Measurements from ENCODE around the gene CFAP57.
"Not testable (repeated sequence)": the region's sequence is repeated elsewhere in the genome, so short reads cannot be mapped to it uniquely, and the experiment has no call there.

CFAP57 gene

DNA sequence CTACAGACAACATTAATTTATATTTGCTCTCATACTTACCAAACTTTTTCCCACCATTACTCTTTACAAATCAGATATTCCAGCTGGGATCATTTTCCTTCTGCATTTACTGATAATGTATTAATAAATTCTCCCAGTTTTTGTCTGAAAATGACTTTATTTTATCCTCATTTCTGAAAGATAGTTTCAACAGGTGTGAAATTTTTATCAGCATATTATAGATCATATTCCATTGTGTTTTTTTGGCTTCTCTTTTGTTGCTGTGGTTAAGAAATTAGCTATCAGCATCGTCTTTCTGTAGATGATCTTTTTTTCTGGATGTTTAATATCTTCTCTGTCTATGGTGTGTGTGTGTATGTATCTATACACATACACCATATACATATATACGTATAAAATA lies 2.7 kb downstream of the CFAP57 start:
- DNase-seq: no peak

DNA sequence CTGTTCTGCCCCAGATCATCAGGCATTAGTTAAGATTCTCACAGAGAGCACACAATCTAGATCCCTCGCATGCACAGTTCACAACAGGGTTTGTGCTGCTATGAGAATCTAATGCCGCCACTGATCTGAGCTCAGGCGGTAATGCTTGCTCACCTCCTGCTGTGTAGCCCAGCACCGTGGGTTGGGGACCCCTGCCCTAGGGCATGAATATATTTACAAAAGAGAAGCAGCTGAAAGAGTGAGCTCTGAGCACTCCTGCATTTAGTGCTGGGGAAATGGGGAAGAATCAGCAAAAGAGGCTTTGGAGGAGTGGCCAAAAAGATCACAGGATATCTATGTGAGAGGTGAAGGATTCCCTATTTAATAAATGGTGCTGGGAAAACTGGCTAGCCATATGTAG lies 5.6 kb downstream of the CFAP57 start:
- DNase-seq: no peak

- no peak for DNase-seq
Measured at GRCh38 chr1:43184388-43184787, 12.3 kb downstream of the CFAP57 start.

DNA sequence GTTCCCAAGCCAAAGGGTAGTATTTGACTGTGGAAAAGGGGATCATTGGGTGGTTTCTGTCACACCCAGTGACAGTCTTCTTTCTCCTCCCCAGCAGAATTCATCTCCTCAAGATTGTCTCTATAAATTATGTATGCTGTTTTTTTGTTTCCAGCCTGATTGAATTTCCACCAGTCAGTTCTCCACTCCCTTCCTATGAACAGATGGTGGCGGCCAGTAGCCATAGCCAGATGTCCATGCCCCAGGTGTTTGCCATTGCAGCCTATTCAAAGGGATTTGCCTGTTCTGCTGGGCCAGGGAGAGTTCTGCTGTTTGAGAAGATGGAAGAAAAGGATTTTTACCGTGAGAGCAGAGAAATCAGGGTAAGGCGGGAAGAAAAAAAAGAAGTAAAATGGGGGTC lies 12.9 kb downstream of the CFAP57 start:
- DNase-seq: no peak

DNA sequence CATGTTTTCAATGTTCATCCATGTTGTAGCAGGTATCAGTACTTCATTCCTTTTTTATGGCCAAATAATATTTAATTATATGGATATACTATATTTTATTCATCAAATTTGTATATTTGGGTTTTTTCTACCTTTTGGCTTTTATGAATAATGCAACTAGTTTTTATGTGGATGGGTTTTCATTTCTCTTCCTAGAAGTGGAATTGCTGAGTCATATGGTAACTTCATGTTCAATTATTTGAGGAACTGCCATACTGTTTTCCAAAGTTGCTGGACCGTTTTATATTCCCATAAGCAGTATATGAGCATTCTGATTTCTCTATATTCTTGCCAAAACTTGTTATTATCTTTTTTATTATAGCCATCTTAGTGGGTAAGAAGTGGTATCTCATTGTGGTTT lies 16.0 kb downstream of the CFAP57 start:
- no peak for DNase-seq

DNA sequence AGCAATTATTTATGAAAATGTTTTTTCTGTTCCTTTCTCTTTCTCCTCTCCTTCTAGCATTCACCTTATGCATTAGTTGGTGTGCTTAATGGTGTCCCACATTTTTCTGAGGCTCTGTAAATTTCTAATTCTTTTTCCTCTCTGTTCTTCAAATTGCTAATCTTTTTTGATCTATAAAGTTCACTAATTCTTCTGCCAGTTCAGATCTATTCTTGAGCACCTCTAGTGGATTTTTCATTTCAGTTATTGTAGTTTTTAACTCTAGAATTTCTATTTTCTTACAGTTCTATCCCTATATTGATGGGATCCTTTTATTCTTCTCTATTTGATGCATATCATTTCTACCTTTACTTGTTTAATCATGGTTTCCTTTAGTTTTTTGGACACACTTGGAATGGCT lies 22.4 kb downstream of the CFAP57 start:
- DNase-seq: no peak

GRCh38 chr1:43197343-43198127 lies 25.4 kb downstream of the CFAP57 start:
- no peak for DNase-seq

GRCh38 chr1:43199093-43199726 lies 27.1 kb downstream of the CFAP57 start:
- DNase-seq: peak; percentile 79

- DNase-seq: no peak
Measured at GRCh38 chr1:43203859-43204258, 31.7 kb downstream of the CFAP57 start.

- DNase-seq: no peak
Measured at GRCh38 chr1:43204394-43204793, 32.3 kb downstream of the CFAP57 start.

DNA sequence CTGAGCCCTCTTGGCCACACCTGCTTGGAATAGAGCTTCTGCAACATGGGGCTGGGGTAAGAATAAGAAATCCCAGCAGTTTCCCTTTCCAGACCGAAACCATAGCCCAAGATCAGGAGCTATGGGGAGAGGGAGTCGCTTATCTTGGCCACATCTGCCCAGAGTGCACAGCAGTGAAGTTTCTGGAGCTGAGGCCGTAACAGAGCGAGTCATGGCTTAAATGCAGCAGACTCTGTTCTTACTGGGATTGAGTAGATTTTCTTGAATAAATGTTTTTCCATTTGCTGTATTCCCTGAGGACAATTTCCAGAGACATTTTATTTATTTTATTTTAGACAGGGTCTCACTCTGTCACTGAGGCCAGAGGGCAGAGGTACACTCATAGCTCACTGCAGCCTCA lies 33.5 kb downstream of the CFAP57 start:
- DNase-seq: no peak

DNA sequence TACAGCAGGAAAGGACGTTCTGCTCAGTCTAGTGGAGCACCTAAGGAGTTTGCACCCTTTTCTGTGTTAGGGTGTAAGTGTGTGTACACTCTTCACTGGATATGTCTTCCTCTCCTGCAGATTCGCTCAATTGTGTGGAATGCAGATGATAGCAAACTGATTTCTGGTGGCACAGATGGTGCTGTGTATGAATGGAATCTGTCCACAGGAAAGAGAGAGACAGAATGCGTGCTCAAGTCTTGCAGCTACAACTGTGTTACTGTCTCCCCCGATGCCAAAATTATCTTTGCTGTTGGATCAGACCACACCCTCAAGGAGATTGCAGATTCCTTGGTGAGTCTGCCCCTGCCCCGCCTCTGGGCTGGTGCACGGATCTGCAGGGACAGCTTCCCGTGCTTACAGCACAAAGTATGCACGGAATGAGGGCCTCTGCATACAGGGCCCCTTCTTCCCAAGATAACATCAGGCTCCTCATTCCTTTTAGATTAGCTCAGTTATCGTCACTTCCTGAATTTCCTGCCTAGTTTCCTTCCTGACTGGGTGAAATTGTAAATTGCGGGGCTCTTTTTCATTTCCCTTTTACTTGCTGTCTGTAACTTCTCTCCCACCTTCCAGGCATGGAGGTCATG lies 34.6 kb downstream of the CFAP57 start:
- DNase-seq: no peak

DNA sequence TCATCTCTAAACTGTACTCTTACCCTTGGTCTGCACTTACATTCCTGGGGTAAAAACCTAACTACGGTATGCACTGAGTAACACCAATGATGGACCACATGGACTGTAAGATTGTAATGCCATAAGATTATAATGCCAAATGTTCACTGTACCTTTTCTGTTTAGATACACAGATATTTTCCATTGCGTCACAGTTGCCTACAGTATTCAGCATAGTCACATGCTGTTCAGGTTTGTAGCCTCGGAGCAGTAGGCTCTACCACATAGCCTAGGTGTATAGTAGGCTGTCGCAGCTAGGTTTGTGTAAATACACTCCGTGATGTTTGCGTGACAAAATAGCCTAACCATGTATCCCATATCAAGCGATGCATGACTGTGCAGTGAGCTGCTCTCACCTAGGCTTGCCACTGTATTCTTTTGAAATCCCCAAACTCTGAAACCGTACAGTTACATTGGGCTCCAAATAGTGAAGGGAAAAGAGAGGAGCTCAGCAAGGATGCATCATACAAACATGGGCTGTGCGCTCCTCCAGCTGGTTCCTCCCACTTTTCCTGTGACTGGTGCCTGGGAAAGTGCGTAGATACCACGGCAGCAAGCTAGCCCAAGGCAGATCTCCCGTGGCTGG lies 35.2 kb downstream of the CFAP57 start:
- DNase-seq: no peak

DNA sequence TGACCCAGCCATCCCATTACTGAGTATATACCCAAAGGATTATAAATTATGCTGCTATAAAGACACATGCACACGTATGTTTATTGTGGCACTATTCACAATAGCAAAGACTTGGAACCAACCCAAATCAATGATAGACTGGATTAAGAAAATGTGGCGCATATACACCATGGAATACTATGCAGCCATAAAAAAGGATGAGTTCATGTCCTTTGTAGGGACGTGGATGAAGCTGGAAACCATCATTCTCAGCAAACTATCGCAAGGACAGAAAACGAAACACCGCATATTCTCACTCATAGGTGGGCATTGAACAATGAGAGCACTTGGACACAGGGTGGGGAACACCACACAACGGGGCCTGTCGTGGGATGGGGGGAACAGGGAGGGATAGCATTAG lies 36.1 kb downstream of the CFAP57 start:
- DNase-seq: not testable (repeated sequence)

DNA sequence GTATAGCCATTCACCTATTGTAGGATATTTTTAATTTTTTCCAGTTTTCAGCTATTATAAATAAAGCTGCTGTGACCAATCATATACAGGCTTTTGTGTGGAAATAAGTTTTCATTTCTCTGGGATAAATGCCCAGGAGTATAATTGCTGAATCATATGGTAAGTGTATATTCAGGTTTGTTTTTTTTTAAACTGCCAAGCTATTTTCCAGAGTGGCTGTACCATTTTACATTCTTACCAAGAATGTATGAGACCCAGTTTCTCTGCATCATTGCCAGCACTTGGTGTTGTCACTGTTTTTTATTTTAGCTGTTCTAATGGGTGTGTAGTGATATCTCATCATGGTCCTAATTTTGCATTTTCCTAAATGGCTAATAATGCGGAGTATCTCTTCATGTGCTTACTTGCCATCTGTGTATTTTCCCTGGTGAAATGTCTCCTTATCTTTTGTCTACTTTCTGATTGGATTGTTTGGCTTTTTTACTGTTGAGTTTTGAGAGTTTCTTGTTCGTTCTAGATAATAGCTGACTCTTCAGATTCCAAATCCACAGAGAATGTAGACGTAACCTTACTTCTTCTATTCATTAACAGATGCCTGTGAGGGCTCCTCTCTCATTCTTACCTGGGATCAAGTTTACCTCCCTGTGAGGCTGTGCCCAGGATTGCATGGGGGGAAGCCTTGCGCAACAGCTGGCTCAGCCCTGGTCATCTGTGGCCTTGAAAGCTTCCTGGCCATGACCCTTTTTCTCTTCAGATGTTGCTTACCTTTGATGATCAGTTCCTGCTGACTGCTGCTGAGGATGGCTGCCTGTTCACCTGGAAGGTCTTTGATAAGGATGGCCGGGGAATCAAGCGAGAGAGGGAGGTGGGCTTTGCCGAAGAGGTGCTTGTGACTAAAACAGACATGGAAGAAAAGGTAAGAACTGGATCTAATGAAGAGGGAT lies 42.6 kb downstream of the CFAP57 start:
- DNase-seq: no peak

DNA sequence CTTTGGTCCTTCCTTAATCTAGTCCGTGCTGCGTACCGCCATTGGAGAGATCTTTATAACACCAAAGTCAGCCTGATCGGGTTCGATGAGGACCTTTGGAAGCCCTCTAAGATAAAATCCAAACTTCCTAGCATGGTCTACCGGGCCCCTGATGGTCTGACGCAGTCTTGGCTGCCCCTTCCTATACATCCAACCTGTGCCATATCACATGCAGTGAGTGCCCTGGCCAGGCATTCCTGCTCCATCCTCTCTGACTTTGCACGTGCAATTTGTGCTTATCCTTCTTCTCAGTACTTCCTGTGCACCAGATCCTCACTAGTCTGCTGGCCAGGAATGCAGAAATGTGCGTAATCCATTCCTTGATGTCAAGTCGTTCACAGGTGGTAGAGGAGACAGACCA lies 45.6 kb downstream of the CFAP57 start:
- DNase-seq: no peak

DNA sequence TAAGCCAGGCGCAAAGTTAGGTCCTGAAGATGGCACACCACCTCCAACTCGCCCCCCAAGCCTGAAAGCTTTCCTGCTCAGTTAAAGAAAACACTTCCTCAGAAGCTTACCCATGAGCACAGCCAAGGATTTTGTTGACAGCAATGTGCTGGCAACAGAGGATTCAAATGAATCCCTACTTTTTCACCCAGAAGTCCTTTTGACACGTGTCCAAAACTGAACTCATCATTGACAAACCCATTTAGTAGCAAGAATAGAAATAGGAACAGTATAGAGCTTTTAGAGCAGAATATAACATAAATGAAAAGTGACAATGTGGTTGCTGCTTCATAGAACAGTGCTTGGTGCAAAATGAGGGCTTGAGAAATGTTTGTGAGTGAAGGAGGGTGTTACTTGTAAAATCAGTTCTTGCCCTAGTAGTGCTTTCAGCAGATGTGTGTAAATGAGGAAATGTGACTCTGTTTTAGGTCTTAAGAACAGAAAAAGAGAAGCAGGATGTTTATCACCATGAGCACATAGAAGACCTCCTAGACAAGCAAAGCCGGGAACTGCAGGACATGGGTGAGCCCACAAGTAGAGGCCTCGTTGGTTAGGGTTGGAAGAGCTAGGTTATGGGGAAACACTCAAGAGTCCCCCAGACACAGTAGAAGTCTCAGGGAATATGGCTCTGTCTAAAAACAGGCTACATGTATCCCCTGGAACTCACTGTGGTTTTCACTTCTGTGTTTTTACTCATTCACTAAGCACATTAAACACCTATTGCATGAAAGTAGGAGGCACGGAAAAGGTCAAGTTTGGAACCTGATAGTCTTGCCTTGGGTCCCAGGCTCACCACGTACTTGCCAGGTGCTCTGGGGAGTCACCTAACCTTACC lies 49.0 kb downstream of the CFAP57 start:
- DNase-seq: no peak

- DNase-seq: no peak
Measured at GRCh38 chr1:43221797-43222196, 49.7 kb downstream of the CFAP57 start.

GRCh38 chr1:43222879-43223278 lies 50.7 kb downstream of the CFAP57 start:
- no peak for DNase-seq

DNA sequence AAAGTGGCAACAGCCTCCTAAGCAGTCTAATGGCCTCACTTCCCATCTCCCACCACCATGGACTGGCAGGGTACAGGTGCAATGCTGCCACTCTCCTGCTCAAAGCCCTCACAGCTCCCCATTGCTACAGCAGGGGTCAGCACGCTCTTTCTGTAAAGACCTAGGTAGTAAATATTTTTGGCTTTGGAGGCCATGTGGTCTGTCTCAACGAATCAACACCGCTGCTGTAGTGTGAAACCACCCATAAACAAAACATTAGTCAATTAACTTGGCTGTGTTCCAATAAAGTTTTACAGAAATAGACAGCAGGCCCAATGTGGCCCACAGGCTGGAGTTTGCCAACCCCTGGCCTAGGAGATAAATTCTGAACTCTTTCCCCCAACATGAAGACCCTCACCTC lies 53.0 kb downstream of the CFAP57 start:
- no peak for DNase-seq

DNA sequence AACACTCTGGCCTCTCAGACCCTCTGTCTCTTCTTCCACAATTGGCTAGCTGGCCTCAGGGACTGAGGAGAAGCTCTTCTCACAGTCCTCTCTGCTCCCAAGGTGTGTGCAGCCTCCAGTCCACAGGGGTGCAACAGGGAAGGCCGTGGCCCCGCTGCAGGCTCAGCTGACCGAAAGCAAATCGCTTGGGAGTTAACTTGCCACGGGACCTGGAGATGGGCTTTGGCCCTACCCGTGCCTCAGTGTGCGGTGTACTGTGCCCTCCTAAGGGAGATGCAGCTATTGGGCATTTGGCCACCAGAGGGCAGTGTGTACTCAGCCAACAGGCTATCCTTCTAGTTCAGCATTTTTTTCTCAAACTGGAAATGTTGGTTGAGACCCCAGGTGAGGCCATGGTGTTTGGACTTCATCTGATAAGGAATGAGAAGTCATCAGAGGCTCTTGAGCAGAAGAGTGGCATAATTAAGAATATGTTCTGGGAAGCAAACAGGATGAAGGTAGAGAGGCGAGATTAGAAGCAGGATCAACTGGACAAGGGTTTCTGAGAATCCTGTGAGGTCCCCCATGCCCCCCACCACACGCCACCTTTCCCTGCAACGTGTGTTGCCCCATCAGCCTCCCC lies 55.1 kb downstream of the CFAP57 start:
- DNase-seq: peak; percentile 77

Data from NCI-H510A (cell line).